ENCODE data around the gene HSBP1.

GRCh38 chr16:83837566-83837965 is 29.8 kb downstream of the HSBP1 start:
- TF ChIP-seq, protein P1, sequence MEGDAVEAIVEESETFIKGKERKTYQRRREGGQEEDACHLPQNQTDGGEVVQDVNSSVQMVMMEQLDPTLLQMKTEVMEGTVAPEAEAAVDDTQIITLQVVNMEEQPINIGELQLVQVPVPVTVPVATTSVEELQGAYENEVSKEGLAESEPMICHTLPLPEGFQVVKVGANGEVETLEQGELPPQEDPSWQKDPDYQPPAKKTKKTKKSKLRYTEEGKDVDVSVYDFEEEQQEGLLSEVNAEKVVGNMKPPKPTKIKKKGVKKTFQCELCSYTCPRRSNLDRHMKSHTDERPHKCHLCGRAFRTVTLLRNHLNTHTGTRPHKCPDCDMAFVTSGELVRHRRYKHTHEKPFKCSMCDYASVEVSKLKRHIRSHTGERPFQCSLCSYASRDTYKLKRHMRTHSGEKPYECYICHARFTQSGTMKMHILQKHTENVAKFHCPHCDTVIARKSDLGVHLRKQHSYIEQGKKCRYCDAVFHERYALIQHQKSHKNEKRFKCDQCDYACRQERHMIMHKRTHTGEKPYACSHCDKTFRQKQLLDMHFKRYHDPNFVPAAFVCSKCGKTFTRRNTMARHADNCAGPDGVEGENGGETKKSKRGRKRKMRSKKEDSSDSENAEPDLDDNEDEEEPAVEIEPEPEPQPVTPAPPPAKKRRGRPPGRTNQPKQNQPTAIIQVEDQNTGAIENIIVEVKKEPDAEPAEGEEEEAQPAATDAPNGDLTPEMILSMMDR (IDR thresholded peaks at IDR 0.05 in 4 of 5, conservative IDR thresholded peaks at IDR 0.05 in 1 of 5), result no peak
- TF ChIP-seq POLR2A (IDR thresholded peaks at IDR 0.05), result no peak

All from gastrocnemius medialis (tissue), 4 donors.